Measurements from ENCODE around the gene ESCO1. TPM values are rescaled to one million over a fixed set of nuclear protein-coding genes. Genes with fewer than 3 reads are reported as not detected.

Gene ESCO1
- total RNA-seq, 1 donor from 2014 or later = 9.2 TPM

- no peak for DNase-seq
- Histone ChIP-seq H3K9me3 (replicated peaks) (no peaks in the 10 kb centered on the region), H3K27me3 (ENCODE audit: low read depth) (no peaks in the 10 kb centered on the region), H3K4me1 (no peaks in the 10 kb centered on the region), H3K4me3 (no peak overlapping the region), H3K36me3 (no peaks in the 10 kb centered on the region), H3K27ac (replicated peaks) (no peak overlapping the region)
- no peak for TF ChIP-seq CTCF (IDR thresholded peaks at IDR 0.05; ENCODE audit: borderline replicate concordance)
- intact Hi-C loops (cut with micrococcal nuclease) = no loop called here
Measured at GRCh38 chr18:21507913-21508701, 92.4 kb downstream of the ESCO1 start.

GRCh38 chr18:21502661-21503060 is 97.8 kb downstream of the ESCO1 start:
- Histone ChIP-seq H3K27me3 (ENCODE audit: low read depth) (no peaks in the 10 kb centered on the region), H3K9me3 (replicated peaks) (no peaks in the 10 kb centered on the region), H3K4me3 (no peak overlapping the region), H3K36me3 (no peaks in the 10 kb centered on the region), H3K27ac (replicated peaks) (no peak overlapping the region), H3K4me1 (no peaks in the 10 kb centered on the region)
- intact Hi-C loops (cut with micrococcal nuclease) = no loop called here
- DNase-seq = no peak
- TF ChIP-seq CTCF (IDR thresholded peaks at IDR 0.05; ENCODE audit: borderline replicate concordance) = no peak

GRCh38 chr18:21499997-21500396 is 100.5 kb downstream of the ESCO1 start:
- intact Hi-C loops (cut with micrococcal nuclease) = no loop called here
- no peaks in the 10 kb centered on the region for H3K9me3 ChIP-seq (replicated peaks)
- DNase-seq = no peak

GRCh38 chr18:21496277-21496835 is 104.1 kb downstream of the ESCO1 start:
- Histone ChIP-seq H3K4me1 (no peaks in the 10 kb centered on the region), H3K27me3 (ENCODE audit: low read depth) (no peaks in the 10 kb centered on the region), H3K4me3 (no peak overlapping the region), H3K27ac (replicated peaks) (no peak overlapping the region), H3K36me3 (peaks cover 3% of the 10 kb centered on the region), H3K9me3 (replicated peaks) (no peaks in the 10 kb centered on the region)
- intact Hi-C loops (cut with micrococcal nuclease) = no loop called here
- TF ChIP-seq CTCF (IDR thresholded peaks at IDR 0.05; ENCODE audit: borderline replicate concordance) = no peak
- no peak for DNase-seq

More at GRCh38 chr18:21499997-21500396, 100.5 kb downstream of the ESCO1 start:
- Histone ChIP-seq H3K4me1 (no peaks in the 10 kb centered on the region), H3K27me3 (ENCODE audit: low read depth) (no peaks in the 10 kb centered on the region), H3K4me3 (no peak overlapping the region), H3K27ac (replicated peaks) (no peak overlapping the region), H3K36me3 (peaks cover 3% of the 10 kb centered on the region)
- no peak for TF ChIP-seq CTCF (IDR thresholded peaks at IDR 0.05; ENCODE audit: borderline replicate concordance)

GRCh38 chr18:21490748-21491147 is 109.8 kb downstream of the ESCO1 start:
- no peak for DNase-seq
- Histone ChIP-seq H3K9me3 (replicated peaks) (no peaks in the 10 kb centered on the region), H3K36me3 (no peaks in the 10 kb centered on the region), H3K4me3 (no peak overlapping the region), H3K27ac (replicated peaks) (no peak overlapping the region), H3K27me3 (ENCODE audit: low read depth) (no peaks in the 10 kb centered on the region), H3K4me1 (no peaks in the 10 kb centered on the region)
- TF ChIP-seq CTCF (IDR thresholded peaks at IDR 0.05; ENCODE audit: borderline replicate concordance) = no peak
- intact Hi-C loops (cut with micrococcal nuclease) = no loop called here

Measured in left ventricle myocardium inferior (tissue), 1 donor.